CD4-positive, alpha-beta T cell treated with Interleukin-21 for 1 hour (primary cell): ENCODE results near the gene GSTA3.
A peak's percentile ranks its signal among the peaks of the same experiment; 100 is the strongest.
"Not testable (repeated sequence)": the region's sequence is repeated elsewhere in the genome, so short reads cannot be mapped to it uniquely, and the experiment has no call there.

Source experiments
- DNase-seq: peaks from one replicate; pipeline ENCODE4 v3.0.0-alpha.2; 2020

Gene GSTA3

DNA sequence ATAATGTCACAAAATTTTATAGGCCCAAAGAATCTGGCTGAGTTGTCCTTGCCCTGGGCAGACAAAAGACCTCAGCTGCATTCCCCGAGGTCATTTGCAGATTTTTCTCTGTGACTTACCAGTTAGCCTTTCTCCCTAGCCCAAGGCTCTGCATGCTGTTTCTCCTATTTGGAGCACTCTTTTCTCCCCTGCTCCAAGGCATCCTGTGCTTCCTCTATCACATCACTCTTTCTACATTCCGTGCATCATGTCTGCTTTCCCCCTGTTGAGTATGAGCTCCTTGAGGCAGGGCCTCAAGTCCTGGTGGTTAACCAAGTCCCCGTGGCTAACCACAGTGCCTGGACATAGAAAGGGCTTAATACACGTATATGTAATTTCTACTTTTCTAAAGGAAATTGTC is 593 bp upstream of the GSTA3 start:
- DNase-seq = no peak

DNA sequence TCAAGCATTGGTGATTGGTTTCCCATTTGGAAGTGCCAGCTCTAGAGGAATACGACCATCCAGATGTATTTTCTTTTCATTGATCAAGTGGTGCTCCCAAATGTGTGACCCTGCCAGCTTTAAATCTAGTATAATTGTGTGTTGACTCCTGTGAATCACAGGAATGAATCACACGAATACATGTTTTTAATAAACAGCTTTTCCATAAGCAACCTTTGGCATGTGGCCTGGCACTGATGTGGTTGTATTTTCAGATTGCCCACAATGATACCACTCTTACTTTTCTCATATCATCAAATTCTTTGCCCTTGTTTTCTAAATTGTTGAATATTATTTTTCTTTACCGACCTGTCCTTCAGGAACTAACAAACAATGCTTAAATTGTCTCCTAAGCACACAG is 367 bp downstream of the GSTA3 start:
- no peak for DNase-seq

DNA sequence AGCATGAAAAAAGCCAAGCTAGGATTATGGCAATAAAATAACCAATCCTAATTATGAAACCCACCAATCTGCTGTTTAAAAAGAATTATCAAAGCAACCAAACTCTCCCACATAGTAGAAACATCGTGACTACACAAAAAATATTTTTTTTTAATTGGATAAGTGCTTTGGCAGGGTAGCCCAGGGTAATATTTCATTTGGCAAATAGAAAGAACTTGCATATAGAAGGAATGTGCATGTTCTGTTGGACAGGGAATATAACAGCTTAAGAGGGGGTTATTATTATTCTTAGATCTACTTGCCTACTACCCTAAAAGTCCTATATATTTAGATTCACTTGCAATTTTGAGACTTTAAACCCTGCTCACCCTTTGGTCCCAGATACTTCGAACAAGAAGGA is 972 bp downstream of the GSTA3 start:
- no peak for DNase-seq

DNA sequence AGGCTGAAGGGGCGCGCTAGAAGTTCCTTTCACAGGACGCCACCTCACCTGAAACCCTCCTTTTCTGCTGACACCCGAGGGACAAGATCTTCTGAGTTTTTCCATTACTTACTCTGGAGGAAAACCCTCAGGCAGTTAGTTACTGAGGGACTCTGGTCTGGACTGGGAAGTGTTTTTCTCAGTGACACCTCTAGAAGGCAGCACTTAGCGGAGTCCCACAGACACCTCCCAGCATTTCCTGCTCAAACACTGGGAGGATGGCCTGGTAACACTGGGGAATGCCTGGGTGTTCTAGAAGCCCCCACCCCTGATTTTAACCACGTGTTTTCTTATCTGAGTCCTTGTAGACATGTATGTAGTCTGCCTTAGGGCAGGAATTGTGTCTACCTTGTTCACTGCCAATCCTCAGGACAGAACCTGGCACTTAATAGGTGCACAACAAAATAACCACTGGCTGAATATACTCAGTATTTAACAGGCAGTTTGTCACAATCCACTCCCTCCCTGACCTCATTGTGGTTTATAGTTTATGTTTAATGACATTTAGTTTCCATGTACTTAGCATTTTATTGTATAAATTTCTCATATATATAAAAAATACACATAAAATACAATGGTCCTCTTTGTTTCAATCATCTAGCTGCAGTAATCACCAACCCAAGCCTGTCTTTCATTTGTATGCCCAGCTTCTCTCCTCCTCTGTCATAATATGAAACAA is 4.8 kb downstream of the GSTA3 start:
- peak; percentile 13 for DNase-seq

DNA sequence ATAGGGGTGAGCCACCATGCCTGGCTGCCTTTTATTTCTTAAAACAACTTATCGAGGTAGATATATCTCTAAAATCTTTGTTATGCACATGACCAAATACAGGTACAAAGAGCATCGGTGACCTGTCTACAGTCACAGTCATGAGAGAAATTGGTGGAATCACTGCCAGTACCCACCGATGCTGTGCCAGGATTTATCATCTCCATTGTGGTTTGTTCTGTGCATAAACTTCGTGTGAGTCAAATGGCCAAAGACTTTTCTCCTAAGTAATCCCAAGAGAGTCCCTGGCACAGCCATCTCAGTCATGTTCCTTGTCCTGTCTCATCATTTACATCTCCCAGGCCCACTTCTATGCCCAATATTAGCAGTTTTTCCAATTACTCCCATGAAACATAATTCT is 9.0 kb downstream of the GSTA3 start:
- no peak for DNase-seq

DNA sequence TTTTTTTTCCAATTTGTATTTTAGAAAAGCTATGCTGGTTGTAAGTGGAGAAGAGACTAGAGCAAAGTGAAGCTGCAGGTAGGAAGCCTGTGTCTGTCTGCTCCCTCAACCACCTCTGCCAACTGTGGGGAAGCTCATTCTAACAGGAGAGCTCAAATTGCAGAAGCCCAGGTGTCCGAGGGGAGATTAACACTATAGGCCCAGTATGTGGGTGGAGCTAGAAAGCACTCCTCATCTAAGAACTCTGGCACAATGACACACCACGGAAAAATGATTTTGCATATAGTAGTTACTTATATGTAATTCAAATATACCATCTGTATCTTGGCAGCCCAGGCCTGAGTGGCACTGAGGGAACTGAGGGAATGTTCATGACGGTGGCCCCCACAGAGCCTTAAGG is 13.7 kb downstream of the GSTA3 start:
- DNase-seq = not testable (repeated sequence)

DNA sequence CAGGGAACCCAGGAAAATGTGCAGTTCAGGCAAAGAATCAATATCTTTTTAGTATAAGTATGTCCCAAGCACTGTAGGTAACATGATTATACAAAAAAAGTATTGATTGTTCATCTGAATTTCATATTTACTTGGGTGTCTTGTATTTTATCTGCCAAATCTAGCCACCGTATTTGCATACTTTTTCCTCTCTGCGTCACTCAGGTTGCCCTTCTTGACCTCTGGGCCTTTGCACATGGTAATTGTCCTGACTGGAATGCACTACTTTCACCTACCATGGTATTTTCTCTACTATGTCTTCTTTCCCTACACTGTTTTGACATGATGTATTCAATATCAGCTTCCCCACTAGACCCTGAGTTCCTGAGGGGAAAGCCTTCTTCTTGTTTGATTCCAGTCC is 15.2 kb downstream of the GSTA3 start:
- no peak for DNase-seq

DNA sequence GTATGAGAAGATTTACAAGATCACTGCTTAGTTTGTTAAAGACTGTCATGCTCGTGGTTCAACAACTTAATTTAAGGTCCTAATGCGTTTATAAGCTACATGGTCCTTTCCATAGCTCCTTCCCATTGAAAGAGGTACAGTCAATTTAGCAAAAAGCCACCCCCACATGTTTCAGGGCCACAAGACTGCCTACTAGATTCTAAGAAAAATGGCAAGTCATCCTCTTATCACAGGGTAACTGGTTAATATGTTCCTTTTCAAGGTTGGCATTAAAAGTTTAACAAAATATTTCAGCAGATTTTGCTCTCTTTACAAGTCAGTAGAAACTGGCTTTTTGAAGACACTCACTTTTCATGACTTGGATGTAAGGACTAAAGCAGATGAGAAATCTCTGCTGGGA is 15.7 kb downstream of the GSTA3 start:
- no peak for DNase-seq

DNA sequence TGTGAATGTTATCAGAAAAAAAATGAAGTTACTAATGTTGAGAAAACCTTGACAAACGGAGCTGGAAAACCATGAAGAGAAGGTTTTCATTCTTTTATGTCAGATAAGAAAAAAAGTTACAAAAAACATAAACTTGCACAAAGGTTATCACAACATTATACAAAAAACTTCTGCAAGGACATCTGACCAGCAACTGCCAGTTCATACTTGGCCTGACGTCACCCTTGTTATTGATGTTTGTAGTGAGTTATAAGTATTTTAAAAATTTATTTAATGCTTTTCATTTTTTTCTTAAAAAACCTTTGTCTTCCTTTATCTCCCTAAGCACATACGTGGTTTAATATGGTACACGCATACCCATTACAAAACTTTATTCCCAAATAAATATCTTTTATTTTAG is 16.3 kb downstream of the GSTA3 start:
- DNase-seq = no peak

DNA sequence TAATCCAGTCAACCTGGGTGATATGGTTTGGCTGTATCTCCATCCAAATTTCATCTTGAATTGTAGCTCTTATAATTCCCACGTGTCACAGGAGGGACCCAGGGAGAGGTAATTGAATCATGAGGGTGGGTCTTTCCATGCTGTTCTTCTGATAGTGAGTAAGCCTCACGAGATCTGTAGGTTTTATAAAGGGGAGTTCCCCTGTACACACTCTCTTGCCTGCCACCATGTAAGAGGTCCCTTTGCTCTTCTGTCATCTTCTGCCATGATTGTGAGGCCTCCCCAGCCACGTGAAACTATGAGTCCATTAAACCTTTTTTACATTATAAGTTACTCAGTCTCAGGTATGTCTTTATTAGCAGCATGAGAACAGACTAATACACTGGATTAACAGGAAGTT is 19.5 kb downstream of the GSTA3 start:
- DNase-seq = no peak

DNA sequence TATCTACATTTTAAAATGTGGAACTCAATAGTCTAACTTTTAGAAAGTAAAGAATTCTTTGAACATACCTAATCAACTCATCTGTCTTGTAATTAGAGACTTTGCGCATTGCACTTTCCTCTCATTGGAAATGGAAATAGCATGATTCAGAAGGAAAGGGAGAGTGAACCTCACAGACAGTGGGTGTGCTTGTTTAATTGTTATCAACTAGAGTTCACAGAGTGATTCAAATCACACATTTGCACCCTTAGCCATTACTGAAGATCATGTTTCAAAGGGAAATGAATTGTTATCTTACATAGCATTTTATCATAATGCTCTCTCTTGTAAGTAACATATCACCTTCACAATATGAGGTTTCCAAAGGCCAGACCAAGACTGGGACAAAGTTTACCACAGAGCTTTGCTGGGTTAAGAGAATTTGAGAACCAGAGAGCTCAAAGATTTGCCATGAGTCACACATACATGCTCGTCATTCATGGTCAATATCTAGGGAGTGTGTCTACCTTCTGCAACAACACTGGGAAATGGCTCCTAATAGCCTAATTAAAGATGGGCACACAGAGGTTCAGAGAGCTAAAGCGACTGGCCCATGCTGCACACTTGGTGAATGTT is 21.5 kb downstream of the GSTA3 start:
- no peak for DNase-seq

DNA sequence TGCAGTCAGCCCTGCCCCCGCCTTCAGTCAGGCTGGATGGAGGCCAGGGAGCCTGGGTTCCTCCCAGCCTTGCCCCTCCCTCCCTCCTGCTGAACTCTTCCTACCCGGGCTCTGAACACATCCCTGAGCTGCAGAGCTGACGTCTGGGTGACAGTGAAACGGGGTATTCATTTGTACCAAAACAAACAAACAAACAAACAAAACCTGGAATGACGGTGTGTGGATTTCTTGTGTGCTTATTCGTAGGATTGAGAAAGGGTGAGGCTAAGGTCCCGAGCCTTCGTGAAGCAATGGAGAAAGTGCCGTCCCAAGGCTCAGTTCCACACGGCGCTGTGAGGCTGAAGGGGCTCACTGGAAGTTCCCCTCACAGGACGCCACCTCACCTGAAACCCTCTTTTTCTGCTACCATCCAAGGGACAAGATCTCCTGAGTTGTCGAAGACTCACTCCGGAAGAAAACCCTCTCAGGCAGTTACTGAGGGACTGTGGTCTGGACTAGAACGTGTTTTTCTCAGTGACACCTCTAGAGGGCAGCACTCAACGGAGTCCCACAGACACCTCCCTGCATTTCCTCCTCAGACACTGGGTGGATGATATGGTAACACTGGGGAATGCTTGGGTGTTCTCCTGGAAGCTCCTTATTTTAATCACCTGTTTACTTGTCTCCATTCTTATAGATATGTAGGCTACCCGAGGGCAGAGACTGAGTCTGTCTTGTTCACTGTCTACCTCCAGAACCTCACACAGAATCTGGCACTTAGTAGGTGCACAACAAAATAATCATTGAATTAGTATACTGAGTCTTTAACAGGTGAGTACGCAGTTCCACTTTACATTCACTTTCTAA is 27.3 kb downstream of the GSTA3 start:
- DNase-seq = peak; percentile 79

DNA sequence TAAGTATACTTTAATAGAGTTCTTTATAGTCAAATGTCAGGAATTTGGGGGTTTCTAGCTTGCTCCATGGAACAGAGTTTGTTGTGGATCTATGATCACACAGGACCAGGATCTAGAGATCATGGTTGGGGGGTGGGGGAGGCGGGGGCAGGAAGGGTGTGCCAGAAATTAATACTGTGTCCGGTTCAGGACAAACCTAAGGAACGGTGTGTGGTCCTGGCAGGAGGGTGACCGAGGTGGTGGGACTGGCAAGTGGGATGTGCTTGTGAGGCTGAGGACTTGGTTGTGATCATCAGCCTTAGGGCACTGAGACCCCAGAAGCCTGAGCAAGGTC is 27.9 kb downstream of the GSTA3 start:
- no peak for DNase-seq

DNA sequence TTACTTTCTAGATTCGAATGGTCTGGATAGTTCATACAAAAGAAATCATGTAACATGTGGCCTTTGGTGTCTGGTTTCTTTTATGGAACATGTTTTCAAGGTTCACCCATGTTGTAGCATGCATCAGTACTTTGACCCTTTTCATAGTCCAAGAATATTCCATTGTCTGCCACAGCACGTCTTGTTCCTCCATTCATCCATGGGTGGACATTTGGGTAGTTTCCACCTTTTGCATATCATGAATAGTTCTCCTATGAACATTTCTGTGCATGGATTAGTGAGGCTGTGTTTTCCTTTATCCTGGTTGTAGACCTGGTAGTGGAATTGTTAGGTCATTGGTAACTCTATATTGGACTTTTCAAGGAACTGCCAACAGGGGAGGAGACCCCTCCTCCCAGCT is 31.7 kb downstream of the GSTA3 start:
- no peak for DNase-seq

DNA sequence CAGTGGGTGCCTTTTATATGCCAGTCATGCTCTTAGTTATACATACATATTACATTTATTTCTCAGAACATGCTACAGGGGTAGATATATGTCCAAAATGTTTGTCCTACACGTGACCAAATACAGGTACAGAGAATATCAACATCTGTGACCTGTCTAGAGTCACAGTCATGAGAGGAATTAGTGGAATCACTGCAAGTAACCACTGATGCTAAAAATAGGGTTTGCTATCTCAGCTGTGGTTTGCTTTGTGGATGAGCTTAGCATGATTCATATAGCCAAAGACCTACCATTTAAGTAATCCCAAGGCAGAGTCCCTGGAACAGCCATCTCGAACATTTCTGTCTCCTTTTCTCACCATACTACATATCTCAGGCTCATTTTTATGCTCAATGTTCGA is 32.3 kb downstream of the GSTA3 start:
- DNase-seq = no peak

DNA sequence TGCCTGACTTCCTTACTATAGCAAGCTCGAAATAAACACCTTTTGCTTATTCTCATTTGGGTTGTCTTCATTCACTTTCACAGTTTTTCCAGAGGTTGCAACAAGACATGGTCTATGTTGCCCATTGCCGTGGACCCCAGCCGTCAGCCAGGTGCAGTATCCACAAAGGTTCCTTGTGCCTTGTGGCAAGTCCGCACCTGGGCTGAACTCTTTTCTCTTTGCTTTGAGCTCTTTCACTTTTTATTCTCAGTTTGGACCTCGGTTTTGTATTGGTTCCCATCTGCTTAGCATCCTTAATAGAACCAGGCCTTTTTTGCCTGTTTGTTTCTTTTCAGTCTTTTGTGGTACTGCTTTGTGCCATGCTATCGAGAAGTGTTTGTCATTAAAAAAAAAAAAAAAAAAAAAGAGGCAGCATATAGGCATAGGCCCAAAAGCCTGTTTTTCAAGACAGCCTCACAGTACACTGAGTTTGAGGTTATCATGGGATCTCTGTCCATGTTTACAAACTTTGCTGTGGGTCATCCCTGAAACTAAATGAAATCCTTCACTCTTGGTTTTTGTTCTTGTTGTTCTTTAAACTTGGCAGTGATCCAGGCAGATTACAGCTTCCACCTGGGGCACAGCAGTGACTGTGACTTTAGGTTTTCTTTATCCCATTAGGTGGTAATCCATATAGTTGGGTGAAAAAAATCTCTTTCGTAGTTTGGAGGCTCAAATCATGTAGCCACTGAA is 33.3 kb downstream of the GSTA3 start:
- DNase-seq = no peak

DNA sequence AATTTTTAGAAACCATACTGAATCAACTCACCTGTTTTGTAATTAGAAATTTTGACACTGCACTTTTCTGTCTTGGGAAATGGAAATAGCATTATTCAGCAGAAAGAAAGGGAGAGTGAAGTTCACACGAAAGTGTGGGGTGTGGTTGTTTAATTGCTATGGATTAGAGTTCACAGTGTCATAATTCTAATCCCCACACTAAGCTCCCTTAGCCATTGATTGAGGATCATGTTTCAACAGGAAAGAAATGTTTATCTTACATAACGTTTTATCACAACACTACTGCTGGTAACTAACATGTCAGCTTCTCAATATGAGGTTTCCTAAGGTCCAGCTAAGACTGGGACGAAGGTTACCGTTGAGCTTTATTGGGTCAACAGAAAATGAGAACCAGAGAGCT is 37.5 kb downstream of the GSTA3 start:
- no peak for DNase-seq

DNA sequence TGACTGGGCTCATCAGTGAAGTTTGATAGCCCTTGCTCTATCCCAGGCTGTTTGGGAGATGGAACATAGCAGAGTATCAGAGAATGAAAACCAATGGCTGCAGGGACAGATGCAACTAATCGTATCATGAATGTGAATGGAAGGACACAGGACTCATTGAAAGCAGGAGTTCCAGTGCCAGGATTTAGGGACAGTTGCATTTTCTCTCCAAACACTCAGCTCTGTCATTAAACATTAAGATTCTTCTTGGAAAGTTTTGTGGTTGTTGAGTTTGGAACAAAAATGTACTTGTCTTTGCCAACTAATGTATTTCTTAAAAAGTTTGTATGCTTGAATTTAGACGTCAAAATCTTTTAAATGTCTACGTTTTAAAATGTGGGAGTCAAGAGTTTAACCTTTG is 37.9 kb downstream of the GSTA3 start:
- DNase-seq = no peak

DNA sequence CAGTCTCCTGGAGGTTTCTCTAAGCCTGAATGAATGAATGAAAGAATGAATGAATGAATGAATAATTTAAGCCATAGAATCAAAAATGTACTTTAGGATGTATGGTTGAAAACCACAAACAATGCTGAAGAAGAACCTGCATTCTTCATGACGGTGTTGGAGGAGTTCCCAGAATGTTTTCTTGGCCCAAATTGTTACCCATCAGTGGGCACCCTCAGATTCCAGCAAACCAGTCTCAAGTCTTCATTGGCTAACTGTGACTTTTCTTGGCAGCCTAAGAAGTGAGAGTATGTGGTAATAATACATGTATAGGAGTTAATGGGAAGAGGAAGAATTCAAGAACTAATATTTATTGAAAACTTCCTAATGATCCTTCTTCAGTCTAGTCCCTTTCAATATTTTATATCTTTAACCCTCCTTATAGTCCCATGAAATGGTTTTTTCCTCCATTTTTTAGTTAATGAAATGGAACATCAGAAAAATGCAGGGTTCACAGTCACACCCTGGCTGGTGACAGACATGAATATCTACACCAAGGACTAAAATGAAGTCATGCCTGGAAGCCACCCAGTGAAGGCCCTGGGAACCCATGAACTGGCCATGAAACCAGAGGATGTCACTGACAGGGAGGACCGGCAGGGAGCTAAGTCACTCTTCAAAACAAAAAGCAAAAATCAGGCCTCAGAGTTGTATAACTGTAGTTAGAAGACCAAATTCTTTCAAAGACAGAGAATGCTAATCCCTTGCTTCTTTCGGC is 39.0 kb downstream of the GSTA3 start:
- DNase-seq = not testable (repeated sequence)

DNA sequence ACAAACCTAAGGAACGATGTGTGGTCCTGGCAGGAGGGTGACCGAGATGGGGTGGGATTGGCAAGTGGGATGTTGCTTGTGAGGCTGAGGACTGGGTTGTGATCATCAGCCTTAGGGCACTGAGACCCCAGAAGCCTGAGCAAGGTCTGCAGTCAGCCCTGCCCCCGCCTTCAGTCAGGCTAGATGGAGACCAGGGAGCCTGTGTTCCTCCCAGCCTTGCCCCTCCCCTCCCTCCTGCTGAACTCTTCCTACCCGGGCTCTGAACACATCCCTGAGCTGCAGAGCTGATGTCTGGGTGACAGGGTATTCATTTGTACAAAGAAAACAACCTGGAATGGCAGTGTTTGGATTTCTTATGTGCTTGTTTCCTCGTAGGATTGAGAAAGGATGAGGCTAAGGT is 40.6 kb downstream of the GSTA3 start:
- not testable (repeated sequence) for DNase-seq

DNA sequence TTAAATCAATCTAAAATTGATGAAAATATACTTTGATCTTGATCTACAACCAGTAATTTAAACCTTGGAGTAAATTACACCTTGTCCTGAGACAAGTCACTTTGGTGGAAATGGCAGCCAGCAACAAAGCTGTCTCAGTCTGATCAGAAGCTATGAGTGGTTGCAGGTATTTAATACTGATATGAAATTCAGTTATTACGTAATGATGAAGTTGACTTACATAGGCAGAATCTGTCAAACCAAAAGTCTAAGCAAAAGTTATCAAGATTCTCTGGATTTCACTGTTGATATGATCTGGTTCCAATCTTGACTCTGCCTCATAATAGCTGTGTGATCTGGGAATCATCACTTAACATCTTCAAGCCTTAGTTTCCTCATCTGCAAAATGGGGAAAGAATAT is 41.3 kb downstream of the GSTA3 start:
- DNase-seq = no peak

DNA sequence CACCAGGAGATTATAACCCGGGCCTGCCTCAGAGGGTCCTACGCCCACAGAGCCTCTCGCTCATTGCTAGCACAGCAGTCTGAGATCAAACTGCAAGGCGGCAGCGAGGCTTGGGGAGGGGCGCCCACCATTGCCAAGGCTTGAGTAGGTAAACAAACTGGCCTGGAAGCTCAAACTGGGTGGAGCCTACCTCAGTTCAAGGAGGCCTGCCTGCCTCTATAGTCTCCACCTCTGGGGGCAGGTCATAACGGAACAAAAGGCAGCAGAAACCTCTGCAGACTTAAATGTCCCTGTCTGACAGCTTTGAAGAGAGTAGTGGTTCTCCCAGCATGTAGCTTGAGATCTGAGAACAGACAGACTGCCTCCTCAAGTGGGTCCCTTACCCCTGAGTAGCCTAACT is 48.3 kb downstream of the GSTA3 start:
- DNase-seq = not testable (repeated sequence)

DNA sequence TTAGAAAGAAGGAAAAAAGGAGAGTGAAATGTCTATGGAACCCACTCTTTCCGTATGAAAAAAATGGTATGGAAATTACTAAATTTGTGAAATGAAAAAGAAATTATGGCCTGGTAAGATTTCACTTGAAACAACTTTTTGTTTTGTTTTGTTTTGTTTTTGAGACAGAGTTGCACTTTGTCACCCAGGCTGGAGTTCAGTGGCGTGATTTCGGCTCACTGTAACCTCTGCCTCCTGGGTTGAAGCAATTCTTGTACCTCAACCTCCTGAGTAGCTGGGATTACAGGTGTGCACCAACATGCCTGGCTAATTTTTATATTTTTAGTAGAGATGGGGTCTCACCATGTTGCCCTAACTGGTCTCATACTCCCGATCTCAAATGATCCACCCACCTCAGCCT is 51.1 kb downstream of the GSTA3 start:
- no peak for DNase-seq
